H1 (cell line): Measurements from ENCODE around the gene KCNT1. TPM values are rescaled to one million over a fixed set of nuclear protein-coding genes. Genes with fewer than 3 reads are reported as not detected.

Experiments used
- CTCF ChIA-PET: fragments of 300-600 bp; sonication (Branson Sonifier 250); formaldehyde crosslinking; loops from one replicate; lab custom pipeline; 2021; ENCODE audit not compliant: partially characterized antibody; lab: Charles Lee
- POLR2A ChIA-PET: fragments of 300-600 bp; sonication (Branson Sonifier 250); formaldehyde crosslinking; loops from one replicate; lab custom pipeline; 2021; ENCODE audit warnings: inconsistent platforms; ENCODE audit not compliant: partially characterized antibody; lab: Charles Lee
- DNase-seq, 2 experiments: peaks; one replicate each; pipeline versions ENCODE4 v3.0.0 to v3.0.0-alpha.2; 2010 to 2022; ENCODE audit warnings: low spot score in 2 of 2, low read depth in 1 of 2, mixed read lengths in 1 of 2
- FAIRE-seq: peaks from 2 replicates; lab custom pipeline; 2011; peaks lifted over from hg19 to GRCh38; lab: Jason Lieb, UNC
- H2AFZ ChIP-seq: 2 replicates; pipeline ENCODE4 v1.8.1; 2012; ENCODE audit warnings: low read length, inconsistent platforms
- H2AK5ac ChIP-seq: 2 replicates; pipeline ENCODE4 v1.6.1; 2013; ENCODE audit warnings: low read depth, low read length
- H2BK120ac ChIP-seq: replicated peaks from 2 replicates; pipeline ENCODE3; 2013; ENCODE audit warnings: low read depth, low read length, inconsistent platforms
- H2BK12ac ChIP-seq: 2 replicates; pipeline ENCODE4 v1.6.1; 2013; ENCODE audit warnings: low read depth, low read length
- H2BK15ac ChIP-seq: 2 replicates; pipeline ENCODE4 v1.6.1; 2013; ENCODE audit warnings: low read length
- H2BK20ac ChIP-seq: 2 replicates; pipeline ENCODE4 v1.6.1; 2013; ENCODE audit warnings: low read length
- H2BK5ac ChIP-seq: 2 replicates; pipeline ENCODE4 v1.6.1; 2013; ENCODE audit warnings: low read depth, low read length
- H3K14ac ChIP-seq: 2 replicates; pipeline ENCODE4 v1.6.1; 2013; ENCODE audit warnings: inconsistent platforms; ENCODE audit not compliant: insufficient read length
- H3K18ac ChIP-seq: 2 replicates; pipeline ENCODE4 v1.6.1; 2013; ENCODE audit warnings: low read length; ENCODE audit errors: extremely low read depth
- H3K23ac ChIP-seq: 2 replicates; pipeline ENCODE4 v1.6.1; 2013; ENCODE audit warnings: inconsistent platforms; ENCODE audit not compliant: insufficient read length
- H3K23me2 ChIP-seq: 2 replicates; pipeline ENCODE4 v1.6.1; 2013; ENCODE audit warnings: low read depth, low read length
- H3K27ac ChIP-seq: 2 replicates; pipeline ENCODE4 v1.6.1; 2011; ENCODE audit warnings: low read depth, low read length, inconsistent platforms
- H3K27me3 ChIP-seq, 4 experiments: replicated peaks in 1 of 4; 1 replicate in 1 of 4; 2 replicates in 3 of 4; pipeline versions ENCODE4 v1.6.1 to v1.8.1; 2011 to 2013; ENCODE audit warnings: low read length in 3 of 4, mild to moderate bottlenecking in 3 of 4, inconsistent platforms in 2 of 4, mixed read lengths in 2 of 4, moderate library complexity in 1 of 4; ENCODE audit not compliant: control insufficient read depth in 3 of 4, insufficient read depth in 3 of 4; ENCODE audit errors: extremely low read depth in 1 of 4
- H3K36me3 ChIP-seq, 4 experiments: 2 replicates each; pipeline versions ENCODE4 v1.6.1 to v1.8.1; 2011 to 2013; ENCODE audit warnings: mild to moderate bottlenecking in 4 of 4, low read length in 3 of 4, moderate library complexity in 2 of 4, control low read depth in 1 of 4, inconsistent platforms in 1 of 4; ENCODE audit not compliant: insufficient read depth in 4 of 4, control insufficient read depth in 2 of 4
- H3K4ac ChIP-seq: replicated peaks from 2 replicates; pipeline ENCODE3; 2013; ENCODE audit warnings: low read length, low read depth, mixed read lengths, inconsistent platforms; ENCODE audit not compliant: insufficient read length
- H3K4me1 ChIP-seq, 4 experiments: replicated peaks in 1 of 4; 1 replicate in 1 of 4; 2 replicates in 3 of 4; pipeline versions ENCODE4 v1.6.1 to v1.8.1; 2011 to 2013; ENCODE audit warnings: low read length in 3 of 4, inconsistent platforms in 2 of 4, mixed read lengths in 1 of 4; ENCODE audit not compliant: insufficient read depth in 4 of 4, control insufficient read depth in 3 of 4
- H3K4me2 ChIP-seq, 2 experiments: 2 replicates each; pipeline versions ENCODE4 v1.6.1 to v1.8.1; 2011 to 2013; ENCODE audit warnings: low read depth in 2 of 2, low read length in 2 of 2, control low read depth in 1 of 2, inconsistent platforms in 1 of 2, mild to moderate bottlenecking in 1 of 2; ENCODE audit not compliant: insufficient read depth in 1 of 2
- H3K4me3 ChIP-seq, 4 experiments: fragments of 200-600, 300-600 bp in 1 of 4; sonication (generic), shearing (Covaris generic), sonication (Bioruptor Twin) in 1 of 4; 2 replicates each; pipeline versions ENCODE4 v1.5.1 to v1.8.1; 2011 to 2016; ENCODE audit warnings: low read length in 4 of 4, low read depth in 3 of 4, control low read depth in 2 of 4, inconsistent platforms in 2 of 4, mild to moderate bottlenecking in 2 of 4, mixed read lengths in 1 of 4, moderate library complexity in 1 of 4; ENCODE audit not compliant: insufficient read depth in 2 of 4; ENCODE audit errors: extremely low read depth in 1 of 4
- H3K56ac ChIP-seq: replicated peaks from 2 replicates; pipeline ENCODE3; 2013; ENCODE audit warnings: low read depth, mild to moderate bottlenecking, mixed read lengths, low read length, inconsistent platforms; ENCODE audit not compliant: insufficient read length
- H3K79me1 ChIP-seq: 2 replicates; pipeline ENCODE4 v1.6.1; 2013; ENCODE audit warnings: low read depth, low read length, control low read depth
- H3K79me2 ChIP-seq, 2 experiments: 2 replicates each; pipeline versions ENCODE4 v1.6.1 to v1.8.1; 2012 to 2013; ENCODE audit warnings: low read length in 2 of 2, mild to moderate bottlenecking in 2 of 2, inconsistent platforms in 1 of 2; ENCODE audit not compliant: insufficient read depth in 2 of 2, control insufficient read depth in 1 of 2
- H3K9ac ChIP-seq, 4 experiments: replicated peaks in 1 of 4; 1 replicate in 1 of 4; 2 replicates in 3 of 4; pipeline versions ENCODE4 v1.6.1 to v1.8.1; 2011 to 2013; ENCODE audit warnings: low read depth in 3 of 4, low read length in 3 of 4, control low read depth in 2 of 4, mild to moderate bottlenecking in 2 of 4, moderate library complexity in 2 of 4, inconsistent platforms in 1 of 4; ENCODE audit errors: extremely low read depth in 1 of 4
- H3K9me3 ChIP-seq, 2 experiments: 2 replicates each; pipeline versions ENCODE4 v1.6.1 to v1.8.1; 2012 to 2013; ENCODE audit warnings: mild to moderate bottlenecking in 2 of 2, moderate library complexity in 2 of 2, control low read depth in 1 of 2, inconsistent platforms in 1 of 2, low read depth in 1 of 2, low read length in 1 of 2, mixed read lengths in 1 of 2; ENCODE audit not compliant: insufficient read depth in 2 of 2
- H4K20me1 ChIP-seq, 2 experiments: replicated peaks in 1 of 2; 2 replicates each; pipeline versions ENCODE3 to v1.8.1; 2011 to 2013; ENCODE audit warnings: inconsistent platforms in 2 of 2, low read length in 2 of 2, mild to moderate bottlenecking in 1 of 2; ENCODE audit not compliant: insufficient read depth in 2 of 2, control insufficient read depth in 1 of 2
- H4K5ac ChIP-seq: 2 replicates; pipeline ENCODE4 v1.6.1; 2013; ENCODE audit warnings: low read length, low read depth, mixed read lengths, inconsistent platforms; ENCODE audit not compliant: insufficient read length
- H4K8ac ChIP-seq: 2 replicates; pipeline ENCODE4 v1.8.0; 2013; ENCODE audit warnings: mild to moderate bottlenecking, moderate library complexity, low read length, inconsistent platforms; ENCODE audit not compliant: insufficient read depth; ENCODE audit errors: extremely low read depth
- H4K91ac ChIP-seq: replicated peaks from 2 replicates; pipeline ENCODE3; 2013; ENCODE audit warnings: low read length, mixed read lengths, inconsistent platforms; ENCODE audit not compliant: insufficient read length
- BRCA1 ChIP-seq: IDR thresholded peaks from 2 replicates; pipeline ENCODE4 v1.6.1; 2012; ENCODE audit warnings: low read depth, low read length, improper control_type of control experiment
- MAFK ChIP-seq: IDR thresholded peaks from 2 replicates; pipeline ENCODE4 v1.6.1; 2012; ENCODE audit warnings: low read depth, mild to moderate bottlenecking, improper control_type of control experiment, low read length
- RBBP5 ChIP-seq: IDR thresholded peaks from 2 replicates; pipeline ENCODE4 v1.7.1; 2012; ENCODE audit warnings: low read depth, mild to moderate bottlenecking, inconsistent platforms, low read length, moderate library complexity, borderline replicate concordance
- RNF2 ChIP-seq: fragments of 200-900, 300-1000 bp; sonication (generic); IDR thresholded peaks from 2 replicates; pipeline ENCODE4 v1.7.1; 2016; ENCODE audit warnings: borderline replicate concordance, low read depth, mild to moderate bottlenecking, antibody characterized with exemption, low read length; ENCODE audit not compliant: poor library complexity, severe bottlenecking; ENCODE audit errors: missing control alignments
- TAF1 ChIP-seq: IDR thresholded peaks from 2 replicates; pipeline ENCODE4 v1.6.1; 2011; ENCODE audit warnings: mild to moderate bottlenecking, low read depth, low read length
- WGBS, 2 experiments: shearing (Covaris generic) in 1 of 2; methylation state at CpG; one replicate each; pipeline versions ENCODE4 v1.1.6 to v1.1.7; 2013 to 2015; ENCODE audit warnings: low lambda C conversion rate in 2 of 2, mixed read lengths in 2 of 2, inconsistent platforms in 1 of 2, low coverage in 1 of 2, missing lambda C conversion rate in 1 of 2; ENCODE audit not compliant: insufficient replicate concordance in 2 of 2, insufficient coverage in 1 of 2, insufficient read length in 1 of 2; ENCODE audit errors: extremely low coverage in 1 of 2, missing lambda C conversion rate in 1 of 2; 5-methylcytosine and 5-hydroxymethylcytosine counted together
- polyA plus RNA-seq, 7 experiments: library from polyadenylated mRNA; depleted of rRNA in 3 of 7; stranded (reverse) in 5 of 7; unstranded in 2 of 7; fragments of >200 nt in 5 of 7; fragments of 200-250 nt in 2 of 7; gene quantifications; 1 replicate in 5 of 7; 2 replicates in 1 of 7; 4 replicates in 1 of 7; pipeline versions ENCODE4 v1.2.1 to v1.2.3, GENCODE V29; 2011 to 2013; ENCODE audit warnings: missing spikeins in 2 of 7, mixed read lengths in 2 of 7
- total RNA-seq: library from RNA; stranded (reverse); fragmentation: NEBNext Ultra II Directional; extraction: Animal tissue kit (Norgen Biotek cat#: 25700); gene quantifications from 2 replicates; pipeline ENCODE4 v1.2.1, GENCODE V29; 2021

Gene KCNT1
- total and polyA plus RNA-seq, 2 of the 8 experiments (the other 6 are each of a cell fraction or from before 2014, with no cell fraction given): 0.13 to 0.20 TPM

GRCh38 chr9:135667463-135668001 lies 34.5 kb upstream of the KCNT1 start:
- H3K27me3 ChIP-seq: no peaks in the 10 kb centered on the region; a peak in 1 of 7 replicates
- H3K4ac ChIP-seq: no peak overlapping the region
- H3K27ac ChIP-seq: no peak overlapping the region
- H3K23ac ChIP-seq: no peak overlapping the region
- no peak overlapping the region for H4K5ac ChIP-seq
- H3K4me2 ChIP-seq: no peak overlapping the region
- H4K91ac ChIP-seq: no peak overlapping the region
- H3K18ac ChIP-seq: no peak overlapping the region
- FAIRE-seq: no peak
- no peak overlapping the region for H2BK5ac ChIP-seq
- TF ChIP-seq RNF2: no peak
- no peak for TF ChIP-seq MAFK
- no peak for TF ChIP-seq RBBP5
- TF ChIP-seq BRCA1: no peak
- TF ChIP-seq TAF1: no peak
- TF ChIP-seq, all 59 proteins: peak for 0
- ChIA-PET CTCF (interaction anchor here (0.6 to 1.6 kb wide), 6 partner anchors 10 to 164 kb away, joined by 3 to 4 read pairs (median 3); no protein-coding TSS in a partner anchor), POLR2A (interaction anchor here (0.6 to 0.9 kb wide), 2 partner anchors 10 to 18 kb away, joined by 3 to 4 read pairs; no protein-coding TSS in a partner anchor)
- H3K4me3 ChIP-seq: no peak overlapping the region
- no peaks in the 10 kb centered on the region for H3K79me2 ChIP-seq
- H2AFZ ChIP-seq: no peak overlapping the region
- H3K14ac ChIP-seq: no peak overlapping the region
- no peak overlapping the region for H3K9ac ChIP-seq
- H3K36me3 ChIP-seq: no peaks in the 10 kb centered on the region
- H2AK5ac ChIP-seq: no peak overlapping the region
- no peak for DNase-seq
- H4K20me1 ChIP-seq: no peaks in the 10 kb centered on the region
- H2BK120ac ChIP-seq: no peak overlapping the region
- peaks cover 4 to 19% of the 10 kb centered on the region in 2 experiments; a peak in 3 of 4 replicates for H3K9me3 ChIP-seq
- 86% methylated on average over 9 of the region's 9 CpGs; no CpG with 5 or more reads in 1 of the 2 experiments for WGBS, 2 experiments
- no peak overlapping the region for H3K56ac ChIP-seq
- H3K4me1 ChIP-seq: peaks cover 0 to 4% (median 1%) of the 10 kb centered on the region in 4 experiments; a peak in 2 of 7 replicates
- no peaks in the 10 kb centered on the region for H3K79me1 ChIP-seq
- H4K8ac ChIP-seq: 0 out of 2 replicates have a peak overlapping the region, but pooled peaks have one; percentile 40
- H2BK20ac ChIP-seq: no peak overlapping the region
- no peak overlapping the region for H2BK15ac ChIP-seq
- no peak overlapping the region for H2BK12ac ChIP-seq
- no peaks in the 10 kb centered on the region for H3K23me2 ChIP-seq
